GM18907 (cell line): ENCODE measurements around the gene PRXL2B.
"Not testable (repeated sequence)": the region's sequence is repeated elsewhere in the genome, so short reads cannot be mapped to it uniquely, and the experiment has no call there.

Experiments used
- ATAC-seq: cut with Tn5 transposase; IDR thresholded peaks from one replicate; pipeline ENCODE4 v1.9.1; 2021; ENCODE audit warnings: mild to moderate bottlenecking, moderate library complexity; ENCODE audit not compliant: unreplicated experiment

PRXL2B gene

DNA sequence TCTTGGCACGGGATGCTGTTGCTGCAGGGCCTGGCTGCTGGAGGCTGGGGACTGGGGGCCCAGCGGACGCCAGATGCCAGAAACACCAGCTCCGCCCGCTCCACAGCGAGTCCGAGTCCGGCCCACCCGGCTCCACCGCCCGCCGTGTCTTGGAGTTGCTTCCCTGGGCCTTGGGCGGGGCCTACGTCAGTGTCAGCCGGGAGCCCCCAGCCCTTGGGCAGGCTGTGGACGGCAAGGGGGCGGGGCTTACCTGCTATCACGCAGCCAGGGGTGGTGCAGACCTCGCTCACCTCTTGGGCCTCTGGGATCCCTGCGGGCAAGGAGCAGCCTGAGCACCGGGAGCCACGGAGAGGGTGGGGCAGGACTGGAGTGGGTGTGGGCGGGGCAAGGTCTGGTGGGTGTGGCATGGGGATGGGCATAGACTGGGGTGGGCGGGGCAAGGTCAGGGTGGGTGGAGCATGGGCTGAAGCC is 24.5 kb downstream of the PRXL2B start:
- ATAC-seq = no peak

GRCh38 chr1:2611621-2612437 is 25.3 kb downstream of the PRXL2B start:
- ATAC-seq = no peak

- no peak for ATAC-seq
Observed at GRCh38 chr1:2612591-2613365, 26.2 kb downstream of the PRXL2B start.

GRCh38 chr1:2614145-2614544 is 27.6 kb downstream of the PRXL2B start:
- no peak for ATAC-seq

DNA sequence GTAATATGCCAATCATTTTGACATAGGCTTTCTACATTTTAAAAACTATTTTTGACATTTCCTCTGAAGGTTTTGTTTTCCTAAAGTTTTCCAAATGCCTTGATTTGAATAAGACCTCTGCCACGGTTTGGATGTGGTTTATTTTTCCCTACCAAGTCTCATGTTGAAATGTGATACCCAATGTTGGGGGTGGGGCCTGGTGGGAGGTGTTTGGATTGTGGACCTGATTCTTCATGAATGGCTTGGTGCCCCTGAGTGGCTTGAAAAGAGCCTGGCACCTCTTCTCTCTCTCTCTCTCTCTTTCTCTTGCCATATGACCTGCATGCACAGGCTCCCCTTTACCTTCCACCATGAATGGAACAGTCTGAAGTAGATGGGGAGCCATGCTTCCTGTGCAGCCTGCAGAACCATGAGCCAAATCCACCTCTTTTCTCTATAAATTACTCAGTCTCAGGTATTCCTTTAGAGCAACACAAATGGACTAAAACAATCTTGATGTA is 31.4 kb downstream of the PRXL2B start:
- no peak for ATAC-seq

- ATAC-seq = no peak
Observed at GRCh38 chr1:2623571-2624337, 37.2 kb downstream of the PRXL2B start.

DNA sequence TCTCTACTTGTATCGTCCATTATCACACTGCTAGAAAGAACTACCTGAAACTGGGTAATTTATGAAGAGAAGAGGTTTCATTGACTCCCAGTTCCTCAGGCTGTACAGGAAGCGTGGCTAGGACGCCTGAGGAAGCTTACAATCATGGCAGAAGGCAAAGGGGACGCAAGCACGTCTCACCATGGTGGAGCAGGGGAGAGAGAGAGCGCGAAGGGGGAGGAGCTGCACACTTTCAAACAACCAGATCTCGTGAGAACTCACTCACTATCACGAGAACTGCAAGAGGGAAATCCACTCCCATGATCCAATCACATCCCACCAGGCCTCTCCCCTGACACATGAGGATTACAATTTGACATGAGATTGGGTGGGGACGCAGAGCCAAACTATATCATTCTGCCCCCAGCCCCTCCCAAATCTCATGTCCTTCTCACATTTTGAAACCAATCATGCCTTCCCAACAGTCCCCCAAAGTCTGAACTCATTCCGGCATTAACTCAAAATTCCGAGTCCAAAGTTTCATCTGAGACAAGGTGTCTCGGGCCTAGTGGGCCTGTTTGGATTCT is 38.2 kb downstream of the PRXL2B start:
- no peak for ATAC-seq

- no peak for ATAC-seq
Observed at GRCh38 chr1:2625311-2625710, 38.7 kb downstream of the PRXL2B start.

- ATAC-seq = not testable (repeated sequence)
Observed at GRCh38 chr1:2625748-2626147, 39.2 kb downstream of the PRXL2B start.

DNA sequence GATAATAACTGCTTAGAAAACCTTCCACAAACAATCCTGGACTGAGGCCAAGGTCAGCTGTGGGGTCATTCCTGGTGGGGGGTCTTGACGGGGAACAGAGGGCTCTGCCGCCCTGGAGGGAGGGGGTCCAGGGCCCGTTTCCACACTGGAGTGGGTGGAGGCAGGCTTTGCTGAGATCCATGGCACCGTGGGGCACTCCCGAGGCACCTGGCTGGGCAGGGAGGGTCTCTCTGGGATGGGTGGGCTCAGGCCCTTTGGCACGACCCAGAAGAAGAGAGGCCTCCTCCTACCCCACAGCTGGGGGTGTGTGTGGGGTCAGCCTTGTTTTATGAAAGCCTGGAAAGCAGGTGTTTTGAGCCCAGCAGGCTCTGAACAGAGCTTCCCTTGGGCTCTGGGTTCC is 41.2 kb downstream of the PRXL2B start:
- ATAC-seq = no peak

GRCh38 chr1:2628191-2628932 is 41.8 kb downstream of the PRXL2B start:
- ATAC-seq = no peak

GRCh38 chr1:2628933-2629626 is 42.5 kb downstream of the PRXL2B start:
- no peak for ATAC-seq

DNA sequence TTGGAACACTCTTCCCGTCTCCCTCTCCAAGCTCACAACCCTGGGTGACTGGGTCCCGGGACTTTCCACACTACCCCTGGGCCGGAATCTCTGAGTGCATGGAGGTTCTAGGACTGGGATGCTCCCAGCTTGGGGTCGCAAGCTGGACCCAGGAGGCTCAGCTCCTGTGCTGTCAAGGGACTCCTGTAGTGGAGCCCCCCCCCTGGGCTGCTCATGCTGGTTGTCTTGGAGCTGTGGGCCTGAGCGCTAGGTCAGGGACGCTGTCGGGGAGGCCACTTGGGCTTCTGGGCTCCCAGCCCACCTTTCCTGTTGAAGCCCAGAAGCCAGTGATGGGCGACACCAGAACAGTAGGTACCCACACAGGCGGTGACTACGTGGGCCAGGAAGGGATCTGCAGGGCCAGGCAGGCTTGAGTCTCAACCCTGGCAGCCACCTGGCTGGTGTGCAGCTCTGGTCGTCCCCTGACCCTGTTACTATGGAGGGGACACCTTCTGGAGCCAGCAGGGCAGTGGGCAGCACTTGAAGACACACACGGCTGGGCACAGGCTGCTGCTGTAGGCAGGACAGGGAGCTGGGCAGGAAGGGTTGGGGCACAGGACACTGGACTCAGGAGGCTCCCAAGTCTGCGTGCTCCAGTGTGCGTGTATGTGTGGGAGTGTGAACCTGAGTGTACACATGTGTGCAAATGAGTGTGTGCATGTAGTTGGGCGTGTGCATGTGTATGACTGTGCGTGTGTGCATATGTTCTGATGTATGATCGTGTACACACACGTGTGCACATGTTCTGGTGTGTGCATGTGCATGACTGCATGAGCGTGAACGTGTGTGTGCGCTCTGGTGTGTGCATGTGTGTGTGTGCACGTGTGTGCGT is 43.3 kb downstream of the PRXL2B start:
- ATAC-seq = no peak

- no peak for ATAC-seq
Observed at GRCh38 chr1:2630498-2631135, 44.0 kb downstream of the PRXL2B start.

GRCh38 chr1:2631136-2632050 is 44.8 kb downstream of the PRXL2B start:
- ATAC-seq = no peak

DNA sequence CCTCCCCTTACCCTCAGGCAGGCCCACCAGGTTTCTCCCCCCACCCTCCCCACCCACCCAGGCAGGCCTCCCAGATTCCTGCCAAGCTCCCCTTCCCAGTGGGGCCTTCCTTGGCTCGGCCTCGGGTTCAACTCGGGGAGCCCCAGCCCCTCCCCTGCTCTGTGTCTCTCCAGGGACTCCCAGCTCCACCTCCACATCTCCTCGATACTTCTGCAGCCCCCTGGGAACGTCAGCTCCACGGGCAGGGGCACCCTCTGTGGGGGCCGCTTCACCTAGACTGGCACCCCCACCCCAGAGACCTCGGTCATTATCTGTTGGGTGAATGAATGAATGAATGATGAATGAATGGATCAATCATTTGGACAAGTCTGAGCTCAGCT is 45.5 kb downstream of the PRXL2B start:
- no peak for ATAC-seq
